GM10847 (cell line): Measurements from ENCODE around the gene MYB.

Source experiments
- POLR2A ChIP-seq: IDR thresholded peaks from 2 replicates; pipeline ENCODE4 v1.6.1; 2011; ENCODE audit not compliant: insufficient read length; ENCODE audit errors: extremely low read depth

The MYB gene

GRCh38 chr6:135180542-135181332 is at the start of gene MYB:
TSS of gene MYB (plus strand) at chr6:135181308. CDS start at chr6:135181514, 206 bp downstream.
- TF ChIP-seq POLR2A: peak; percentile 70

DNA sequence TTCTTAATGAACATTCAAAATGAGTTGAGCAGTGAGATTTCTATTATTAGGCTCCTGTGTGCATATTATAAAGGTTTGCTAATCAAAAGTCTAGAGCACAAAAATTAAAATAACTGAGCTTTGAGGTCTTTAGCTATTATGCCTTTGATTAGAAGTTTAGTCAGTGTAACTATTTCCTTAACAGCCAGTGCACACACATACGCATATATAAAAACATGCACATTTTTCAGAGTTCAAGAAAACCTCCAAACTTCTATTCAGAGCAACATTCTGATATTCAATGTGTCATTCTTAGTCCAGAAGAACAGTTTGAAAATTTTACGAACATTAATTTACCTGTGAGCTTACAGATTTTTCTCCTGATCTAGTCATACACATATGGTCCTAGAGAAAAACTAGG is 48.3 kb upstream of the MYB start:
- no peak for TF ChIP-seq POLR2A

GRCh38 chr6:135135835-135136234 is 45.3 kb upstream of the MYB start:
- TF ChIP-seq POLR2A: no peak

DNA sequence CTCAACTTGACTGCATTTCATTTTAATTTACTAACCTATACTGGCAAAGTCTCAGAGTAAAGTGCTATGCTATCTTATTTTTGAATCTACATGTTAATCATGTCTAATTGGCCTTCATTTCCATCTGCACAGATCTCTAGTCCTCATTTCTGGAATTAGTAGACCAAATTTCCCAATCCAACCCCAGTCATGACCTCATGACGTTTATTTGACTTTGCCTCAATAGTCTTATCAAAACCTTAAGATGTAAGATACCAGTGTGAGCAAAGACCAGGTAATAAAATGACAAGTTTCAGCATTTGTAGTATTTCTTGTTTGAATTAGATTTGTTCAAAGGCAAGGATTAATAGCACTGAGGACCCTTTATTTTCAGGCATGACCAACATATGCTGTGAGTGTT is 43.3 kb upstream of the MYB start:
- no peak for TF ChIP-seq POLR2A

DNA sequence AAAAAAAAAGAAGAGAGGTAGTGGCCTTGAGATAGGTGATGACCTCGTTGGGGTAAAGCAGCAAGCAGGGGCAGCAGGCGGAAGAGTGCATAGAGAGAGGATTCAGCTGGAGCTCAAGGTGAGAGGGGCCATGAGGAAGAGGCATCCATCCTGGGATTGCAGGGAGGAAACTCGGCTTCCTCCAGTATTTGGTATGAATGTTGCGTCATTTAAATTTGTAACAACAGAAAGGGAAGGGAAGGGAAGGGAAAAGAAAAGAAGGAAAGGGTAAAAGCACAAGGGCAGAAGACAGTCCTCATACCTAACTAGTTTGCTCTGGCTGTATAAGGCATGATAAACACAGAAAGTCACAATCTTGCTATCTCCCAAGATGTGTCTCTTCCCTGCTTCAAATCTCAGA is 39.9 kb upstream of the MYB start:
- no peak for TF ChIP-seq POLR2A

DNA sequence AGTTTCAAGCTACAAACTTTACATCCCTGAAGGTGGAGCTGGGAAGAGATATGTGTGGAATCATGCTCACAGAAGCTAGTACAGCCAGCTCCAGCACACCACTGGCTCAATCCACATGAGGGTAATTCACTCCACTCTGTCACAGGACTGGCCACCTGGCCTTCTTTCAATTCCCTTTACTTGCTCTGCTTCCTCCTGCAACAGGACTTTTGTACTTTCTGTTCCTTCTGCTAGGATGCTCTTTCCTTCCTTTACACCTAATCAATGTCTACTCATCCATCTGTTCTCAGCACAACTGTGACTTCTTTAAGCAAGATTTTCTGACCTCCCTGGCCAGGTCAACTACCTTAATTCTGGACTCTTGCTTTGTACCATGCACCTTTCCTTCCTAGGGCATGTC is 39.4 kb upstream of the MYB start:
- TF ChIP-seq POLR2A: no peak

DNA sequence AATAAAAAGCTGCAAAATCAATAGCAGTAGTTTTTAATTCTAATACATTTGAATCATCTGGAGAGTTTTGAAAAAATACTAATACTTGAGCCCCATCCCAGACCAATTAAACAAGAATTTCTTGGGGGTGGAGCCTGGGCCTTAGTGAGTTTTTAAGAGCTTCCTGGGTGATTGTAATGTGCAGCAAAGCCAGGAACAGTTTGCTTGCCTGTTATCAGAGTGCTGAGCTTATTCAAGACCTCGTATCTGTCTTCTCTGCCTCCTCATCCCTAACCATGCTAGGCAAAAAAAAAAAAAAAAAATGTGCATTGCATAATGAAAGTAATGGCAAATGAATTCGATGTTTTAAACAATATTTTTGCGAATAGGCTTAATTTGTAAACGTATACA is 36.4 kb upstream of the MYB start:
- no peak for TF ChIP-seq POLR2A

DNA sequence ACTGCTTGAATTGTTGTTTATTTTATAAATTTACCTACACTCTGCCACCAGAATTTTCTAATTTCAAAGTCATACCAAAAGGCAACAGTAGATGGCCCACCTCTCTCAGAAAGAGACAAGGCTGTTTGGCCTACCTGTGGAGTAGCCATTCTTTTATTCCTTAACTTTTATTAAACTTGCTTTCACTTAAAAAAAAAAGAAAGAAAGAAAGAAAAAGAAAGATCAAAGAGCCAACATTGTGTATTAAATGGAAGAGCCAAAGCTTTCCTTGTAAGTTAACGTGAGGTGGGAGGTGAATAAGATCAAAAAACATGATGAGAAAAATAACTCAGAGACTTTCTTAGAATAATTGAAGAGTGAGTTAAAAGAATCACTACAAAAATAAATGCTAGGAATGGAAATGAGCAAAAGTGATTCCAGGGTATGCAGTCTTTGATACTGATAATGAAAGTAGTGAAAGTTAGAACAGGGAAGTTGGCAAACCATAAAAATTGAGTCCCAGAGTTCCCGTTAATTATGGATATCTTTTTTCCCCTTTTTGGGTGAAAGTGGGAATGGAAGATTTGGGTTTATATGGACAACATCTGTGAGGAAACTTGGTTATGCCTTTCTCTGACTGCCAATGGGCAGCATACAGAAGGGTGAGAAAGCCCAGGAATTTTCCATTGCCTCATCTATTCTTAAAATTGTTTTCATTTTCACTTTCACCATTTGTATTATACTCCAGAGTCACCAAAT is 35.9 kb upstream of the MYB start:
- TF ChIP-seq POLR2A: no peak

DNA sequence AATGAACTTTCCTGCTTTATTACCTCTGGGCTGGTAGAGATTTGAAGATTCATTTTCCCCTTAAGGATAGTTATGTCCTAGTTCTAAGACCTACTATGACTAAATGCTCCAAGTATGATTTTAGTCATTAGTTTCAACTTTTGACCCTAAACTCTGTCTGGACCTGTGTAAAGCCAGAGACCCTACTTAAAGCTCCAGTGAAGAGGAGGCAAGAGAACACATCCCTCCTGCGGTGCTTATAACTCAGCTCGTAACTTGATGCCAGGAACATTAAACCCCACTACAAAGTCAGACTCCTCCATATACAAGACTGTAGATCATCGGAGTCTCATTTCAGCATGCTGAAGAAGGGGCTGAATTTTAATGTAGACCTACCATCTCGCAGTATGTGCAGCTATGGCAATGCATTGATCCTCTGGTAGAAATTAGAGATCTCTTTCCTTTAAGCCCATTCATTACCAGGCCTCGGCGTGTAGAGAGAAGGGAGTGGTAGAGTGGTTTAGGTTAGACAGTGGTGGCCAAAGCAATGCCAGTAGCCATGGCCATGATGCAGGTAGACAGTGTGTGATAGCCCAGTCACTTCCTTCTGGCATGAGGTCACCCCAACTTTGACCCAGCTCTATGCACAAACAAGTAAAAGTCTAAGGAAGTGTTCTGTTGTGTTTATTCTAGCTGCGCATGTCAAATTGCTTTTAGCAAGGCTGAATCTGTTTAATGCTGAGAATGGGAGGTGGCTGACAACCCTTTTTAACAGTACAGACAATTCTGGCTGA is 34.8 kb upstream of the MYB start:
- TF ChIP-seq POLR2A: no peak

- TF ChIP-seq POLR2A: no peak
These were observed 33.2 kb upstream of the MYB start for GRCh38 chr6:135147637-135148592.

GRCh38 chr6:135148889-135149288 is 32.2 kb upstream of the MYB start:
- no peak for TF ChIP-seq POLR2A

DNA sequence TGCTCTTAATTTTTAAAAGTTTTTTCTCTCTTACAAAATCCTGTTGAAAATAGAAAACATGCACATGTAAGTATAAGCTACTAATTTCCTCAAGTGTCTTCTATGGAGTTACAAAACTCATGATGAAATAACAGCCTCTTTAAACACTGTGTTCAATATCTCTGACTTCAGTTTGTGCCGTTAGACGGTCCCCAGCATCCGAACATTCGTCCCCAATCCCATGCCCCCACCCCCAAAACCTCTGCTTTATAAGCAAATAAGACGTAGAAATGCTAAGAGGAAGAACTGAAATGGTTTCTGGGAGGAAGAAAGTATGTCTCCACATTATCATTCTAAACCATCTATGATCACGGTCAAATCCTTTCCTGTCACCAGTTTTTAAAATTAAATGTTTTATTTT is 31.7 kb upstream of the MYB start:
- TF ChIP-seq POLR2A: no peak

- no peak for TF ChIP-seq POLR2A
These were observed 22.7 kb upstream of the MYB start for GRCh38 chr6:135158397-135158796.

DNA sequence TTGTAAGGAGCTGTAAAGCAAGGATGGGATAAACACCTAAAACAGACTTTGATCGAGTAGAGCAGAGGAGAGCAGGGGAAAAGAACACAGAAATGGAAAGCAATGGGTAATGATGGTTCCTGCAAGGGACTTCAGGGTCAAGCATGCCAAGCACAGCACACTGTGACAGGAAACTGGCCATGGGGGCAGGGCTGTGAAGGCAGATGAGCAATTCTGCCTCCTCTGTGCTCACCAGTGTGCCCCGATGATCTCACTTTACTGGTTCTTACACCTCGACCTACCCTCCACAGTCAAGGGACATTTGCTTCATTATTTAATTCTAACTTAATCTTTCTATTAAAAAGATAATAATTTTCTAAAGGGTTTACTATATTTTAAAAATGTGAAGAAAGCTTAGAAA is 21.6 kb upstream of the MYB start:
- no peak for TF ChIP-seq POLR2A

DNA sequence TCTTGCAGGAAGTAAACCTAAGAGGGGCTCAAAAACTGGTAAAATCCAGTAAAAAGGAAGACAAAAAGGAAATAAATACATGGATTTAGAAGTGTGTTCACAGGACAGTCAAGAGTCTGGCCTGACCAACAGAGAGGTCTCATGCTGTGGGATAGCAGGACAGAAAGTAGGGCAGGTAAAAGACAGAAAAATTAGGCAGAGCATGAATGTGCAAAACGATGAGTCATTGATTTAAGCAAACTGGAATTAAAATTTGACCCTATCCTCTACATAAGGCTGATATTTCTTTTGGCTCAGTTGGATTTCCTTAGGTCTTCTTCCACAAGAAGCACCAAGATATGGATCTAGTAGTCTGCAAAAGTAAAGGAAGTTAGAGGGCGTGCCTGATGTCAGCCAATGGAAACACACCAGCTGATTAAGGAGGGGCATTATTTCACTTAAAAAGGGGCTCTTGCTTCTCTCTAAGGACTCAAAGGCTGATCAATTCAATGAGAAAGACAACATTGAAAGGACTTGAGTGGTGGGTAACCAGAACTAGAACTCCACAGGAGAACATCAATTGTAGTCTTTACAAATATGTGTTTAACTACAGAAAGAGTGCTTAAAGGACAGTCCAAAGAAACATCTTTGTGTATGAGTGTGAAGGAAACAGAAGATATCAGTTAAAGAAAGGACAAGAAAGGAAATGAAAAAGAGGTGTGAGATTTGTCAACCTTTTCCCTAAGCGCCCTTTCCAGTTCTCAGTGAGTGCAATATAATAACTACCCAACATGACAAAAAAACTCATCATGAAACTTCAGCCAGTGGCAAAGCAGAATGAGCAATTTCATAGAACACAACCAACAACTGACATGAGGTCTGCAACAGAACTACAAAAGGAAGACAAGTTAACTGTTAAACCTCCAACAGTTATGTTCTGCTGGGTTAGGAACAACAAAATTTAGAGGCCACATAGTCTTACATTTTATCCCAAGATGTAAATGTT is 19.4 kb upstream of the MYB start:
- TF ChIP-seq POLR2A: no peak
